ENCODE measurements around the gene ZNF444. TPM values are rescaled to one million over a fixed set of nuclear protein-coding genes. Genes with fewer than 3 reads are reported as not detected.

The ZNF444 gene
- total RNA-seq, 1 experiment from 2014 or later = 84.0 TPM

- TF ChIP-seq PREB (CRISPR knock-in tag; IDR thresholded peaks at IDR 0.05; ENCODE audit: borderline replicate concordance) (no peak), ELF4 (CRISPR knock-in tag; IDR thresholded peaks at IDR 0.05; ENCODE audit: low read depth) (no peak), ESRRA (CRISPR knock-in tag; IDR thresholded peaks at IDR 0.05; ENCODE audit: borderline replicate concordance) (no peak), ATF2 (CRISPR knock-in tag; IDR thresholded peaks at IDR 0.05; ENCODE audit: borderline replicate concordance, low read depth) (no peak), ZNF232 (CRISPR knock-in tag; IDR thresholded peaks at IDR 0.05) (no peak), PRDM15 (CRISPR knock-in tag; IDR thresholded peaks at IDR 0.05) (no peak), NFATC4 (CRISPR knock-in tag; IDR thresholded peaks at IDR 0.05) (no peak), FOXP1 (CRISPR knock-in tag; IDR thresholded peaks at IDR 0.05; ENCODE audit: borderline replicate concordance) (no peak)
- TF ChIP-seq, protein P1, sequence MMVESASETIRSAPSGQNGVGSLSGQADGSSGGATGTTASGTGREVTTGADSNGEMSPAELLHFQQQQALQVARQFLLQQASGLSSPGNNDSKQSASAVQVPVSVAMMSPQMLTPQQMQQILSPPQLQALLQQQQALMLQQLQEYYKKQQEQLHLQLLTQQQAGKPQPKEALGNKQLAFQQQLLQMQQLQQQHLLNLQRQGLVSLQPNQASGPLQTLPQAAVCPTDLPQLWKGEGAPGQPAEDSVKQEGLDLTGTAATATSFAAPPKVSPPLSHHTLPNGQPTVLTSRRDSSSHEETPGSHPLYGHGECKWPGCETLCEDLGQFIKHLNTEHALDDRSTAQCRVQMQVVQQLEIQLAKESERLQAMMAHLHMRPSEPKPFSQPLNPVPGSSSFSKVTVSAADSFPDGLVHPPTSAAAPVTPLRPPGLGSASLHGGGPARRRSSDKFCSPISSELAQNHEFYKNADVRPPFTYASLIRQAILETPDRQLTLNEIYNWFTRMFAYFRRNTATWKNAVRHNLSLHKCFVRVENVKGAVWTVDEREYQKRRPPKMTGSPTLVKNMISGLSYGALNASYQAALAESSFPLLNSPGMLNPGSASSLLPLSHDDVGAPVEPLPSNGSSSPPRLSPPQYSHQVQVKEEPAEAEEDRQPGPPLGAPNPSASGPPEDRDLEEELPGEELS (CRISPR knock-in tag; IDR thresholded peaks at IDR 0.05) = no peak
- TF ChIP-seq, protein P2, sequence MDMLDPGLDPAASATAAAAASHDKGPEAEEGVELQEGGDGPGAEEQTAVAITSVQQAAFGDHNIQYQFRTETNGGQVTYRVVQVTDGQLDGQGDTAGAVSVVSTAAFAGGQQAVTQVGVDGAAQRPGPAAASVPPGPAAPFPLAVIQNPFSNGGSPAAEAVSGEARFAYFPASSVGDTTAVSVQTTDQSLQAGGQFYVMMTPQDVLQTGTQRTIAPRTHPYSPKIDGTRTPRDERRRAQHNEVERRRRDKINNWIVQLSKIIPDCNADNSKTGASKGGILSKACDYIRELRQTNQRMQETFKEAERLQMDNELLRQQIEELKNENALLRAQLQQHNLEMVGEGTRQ (CRISPR knock-in tag; IDR thresholded peaks at IDR 0.05) = no peak
- ChIA-PET POLR2A (no interaction called here), CTCF (no interaction called here)
- Mint-ChIP-seq H3K36me3 (peaks cover 30% of the 10 kb centered on the region), H3K4me1 (peaks cover 3% of the 10 kb centered on the region), H3K4me3 (no peak overlapping the region), H3K9me3 (no peaks in the 10 kb centered on the region), H3K27me3 (ENCODE audit: low read depth) (no peaks in the 10 kb centered on the region), H3K27ac (no peak overlapping the region)
- DNase-seq (ENCODE audit: low spot score) (no peak), ATAC-seq (no peak)
Observed at GRCh38 chr19:56159622-56160271, 18.7 kb downstream of the ZNF444 start.

- TF ChIP-seq ZNF138 (CRISPR knock-in tag; conservative IDR thresholded peaks at IDR 0.05) = no peak
- TF ChIP-seq, protein P3, sequence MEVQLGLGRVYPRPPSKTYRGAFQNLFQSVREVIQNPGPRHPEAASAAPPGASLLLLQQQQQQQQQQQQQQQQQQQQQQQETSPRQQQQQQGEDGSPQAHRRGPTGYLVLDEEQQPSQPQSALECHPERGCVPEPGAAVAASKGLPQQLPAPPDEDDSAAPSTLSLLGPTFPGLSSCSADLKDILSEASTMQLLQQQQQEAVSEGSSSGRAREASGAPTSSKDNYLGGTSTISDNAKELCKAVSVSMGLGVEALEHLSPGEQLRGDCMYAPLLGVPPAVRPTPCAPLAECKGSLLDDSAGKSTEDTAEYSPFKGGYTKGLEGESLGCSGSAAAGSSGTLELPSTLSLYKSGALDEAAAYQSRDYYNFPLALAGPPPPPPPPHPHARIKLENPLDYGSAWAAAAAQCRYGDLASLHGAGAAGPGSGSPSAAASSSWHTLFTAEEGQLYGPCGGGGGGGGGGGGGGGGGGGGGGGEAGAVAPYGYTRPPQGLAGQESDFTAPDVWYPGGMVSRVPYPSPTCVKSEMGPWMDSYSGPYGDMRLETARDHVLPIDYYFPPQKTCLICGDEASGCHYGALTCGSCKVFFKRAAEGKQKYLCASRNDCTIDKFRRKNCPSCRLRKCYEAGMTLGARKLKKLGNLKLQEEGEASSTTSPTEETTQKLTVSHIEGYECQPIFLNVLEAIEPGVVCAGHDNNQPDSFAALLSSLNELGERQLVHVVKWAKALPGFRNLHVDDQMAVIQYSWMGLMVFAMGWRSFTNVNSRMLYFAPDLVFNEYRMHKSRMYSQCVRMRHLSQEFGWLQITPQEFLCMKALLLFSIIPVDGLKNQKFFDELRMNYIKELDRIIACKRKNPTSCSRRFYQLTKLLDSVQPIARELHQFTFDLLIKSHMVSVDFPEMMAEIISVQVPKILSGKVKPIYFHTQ (CRISPR knock-in tag; IDR thresholded peaks at IDR 0.05) = no peak
- TF ChIP-seq, protein P4, sequence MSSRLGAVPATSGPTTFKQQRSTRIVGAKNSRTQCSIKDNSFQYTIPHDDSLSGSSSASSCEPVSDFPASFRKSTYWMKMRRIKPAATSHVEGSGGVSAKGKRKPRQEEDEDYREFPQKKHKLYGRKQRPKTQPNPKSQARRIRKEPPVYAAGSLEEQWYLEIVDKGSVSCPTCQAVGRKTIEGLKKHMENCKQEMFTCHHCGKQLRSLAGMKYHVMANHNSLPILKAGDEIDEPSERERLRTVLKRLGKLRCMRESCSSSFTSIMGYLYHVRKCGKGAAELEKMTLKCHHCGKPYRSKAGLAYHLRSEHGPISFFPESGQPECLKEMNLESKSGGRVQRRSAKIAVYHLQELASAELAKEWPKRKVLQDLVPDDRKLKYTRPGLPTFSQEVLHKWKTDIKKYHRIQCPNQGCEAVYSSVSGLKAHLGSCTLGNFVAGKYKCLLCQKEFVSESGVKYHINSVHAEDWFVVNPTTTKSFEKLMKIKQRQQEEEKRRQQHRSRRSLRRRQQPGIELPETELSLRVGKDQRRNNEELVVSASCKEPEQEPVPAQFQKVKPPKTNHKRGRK (CRISPR knock-in tag; IDR thresholded peaks at IDR 0.05; ENCODE audit: borderline replicate concordance) = no peak
- TF ChIP-seq SOX15 (CRISPR knock-in tag; IDR thresholded peaks at IDR 0.05) = no peak
- no peak for TF ChIP-seq ZNF232 (CRISPR knock-in tag; IDR thresholded peaks at IDR 0.05)
- no peak for TF ChIP-seq RORB (CRISPR knock-in tag; IDR thresholded peaks at IDR 0.05)
- TF ChIP-seq, protein P2 (CRISPR knock-in tag; IDR thresholded peaks at IDR 0.05) = no peak
- TF ChIP-seq SP1 (CRISPR knock-in tag; conservative IDR thresholded peaks at IDR 0.05) = no peak
- no peak for TF ChIP-seq TCF7 (CRISPR knock-in tag; IDR thresholded peaks at IDR 0.05; ENCODE audit: low read depth)
- peaks cover 17% of the 10 kb centered on the region for H3K36me3 Mint-ChIP-seq
- H3K27ac Mint-ChIP-seq = no peak overlapping the region
- no peaks in the 10 kb centered on the region for H3K9me3 Mint-ChIP-seq
- CTCF ChIA-PET = interaction anchor here (0.8 kb wide), 1 partner anchor 32 kb away, joined by 3 read pairs; no protein-coding TSS in a partner anchor
- ATAC-seq (no peak), DNase-seq (ENCODE audit: low spot score) (no peak)
- H3K4me1 Mint-ChIP-seq = no peaks in the 10 kb centered on the region
- POLR2A ChIA-PET = no interaction called here
- no peaks in the 10 kb centered on the region for H3K27me3 Mint-ChIP-seq (ENCODE audit: low read depth)
- no peak overlapping the region for H3K4me3 Mint-ChIP-seq
Observed at GRCh38 chr19:56161534-56161933, 20.4 kb downstream of the ZNF444 start.
